ENCODE measurements around the gene PPM1E. TPM values are rescaled to one million over a fixed set of nuclear protein-coding genes. Genes with fewer than 3 reads are reported as not detected.

PPM1E gene
- polyA plus RNA-seq, 3 donors: not detected

DNA sequence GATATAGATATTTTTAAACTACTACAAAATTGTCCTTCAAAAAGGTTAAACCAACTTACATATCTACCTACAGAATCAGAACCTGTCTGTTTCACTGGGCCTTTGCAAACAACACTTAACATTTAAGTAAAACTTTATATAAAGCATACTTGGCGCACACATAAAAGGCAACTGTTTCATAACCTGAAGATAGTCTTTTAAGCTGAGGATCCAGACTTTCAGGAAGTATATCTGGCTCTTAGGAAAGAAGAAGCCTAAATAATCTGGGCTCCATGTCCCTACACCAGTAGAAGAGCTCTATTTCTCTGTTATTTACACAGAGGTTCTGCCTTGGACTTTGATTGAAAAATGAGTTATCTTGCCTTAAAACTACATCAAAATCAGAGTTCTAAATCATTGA, 275.2 kb downstream of the PPM1E start:
- Histone ChIP-seq H4K20me1 (ENCODE audit: insufficient read depth, low read length) (no peaks in the 10 kb centered on the region), H3K27me3 (ENCODE audit: control insufficient read depth in 2 of 2, insufficient read depth in 2 of 2, low read length in 2 of 2) (no peaks in the 10 kb centered on the region), H3K9me3 (replicated peaks in 1 of 2; ENCODE audit: control insufficient read depth in 1 of 2, insufficient read depth in 1 of 2, low read length in 2 of 2) (no peaks in the 10 kb centered on the region), H3K4me1 (ENCODE audit: control insufficient read depth in 1 of 2, insufficient read depth in 2 of 2, low read length in 2 of 2) (peaks cover 16 to 19% of the 10 kb centered on the region in 2 donors), H3K79me2 (ENCODE audit: insufficient read depth, low read length) (no peaks in the 10 kb centered on the region), H3K9ac (ENCODE audit: insufficient read depth, low read length, poor library complexity, severe bottlenecking) (no peak overlapping the region), H2AFZ (ENCODE audit: insufficient read depth, low read depth, low read length, poor library complexity, severe bottlenecking) (no peak overlapping the region), H3K4me2 (replicated peaks; ENCODE audit: extremely low read depth, low read length, poor library complexity, severe bottlenecking) (no peak overlapping the region), H3K36me3 (replicated peaks in 1 of 2; ENCODE audit: control insufficient read depth in 1 of 2, insufficient read depth in 2 of 2, low read length in 2 of 2) (peaks cover 3 to 39% of the 10 kb centered on the region in 2 donors), H3K27ac (ENCODE audit: low read depth in 1 of 2, low read length in 2 of 2) (no peak overlapping the region), H3K4me3 (replicated peaks in 1 of 3; ENCODE audit: low read depth in 2 of 3, low read length in 3 of 3) (no peak overlapping the region)
- Mint-ChIP-seq H3K4me3 (no peak overlapping the region), H3K4me1 (peaks cover 19% of the 10 kb centered on the region), H3K9me3 (no peaks in the 10 kb centered on the region), H3K36me3 (peaks cover 31 to 35% of the 10 kb centered on the region in 2 donors), H3K27me3 (ENCODE audit: low read depth in 3 of 3) (peaks cover 0 to 2% (median 0%) of the 10 kb centered on the region in 3 donors), H3K27ac (no peak overlapping the region)
- intact Hi-C loops (cut with micrococcal nuclease): no loop called here
- TF ChIP-seq, protein P1, sequence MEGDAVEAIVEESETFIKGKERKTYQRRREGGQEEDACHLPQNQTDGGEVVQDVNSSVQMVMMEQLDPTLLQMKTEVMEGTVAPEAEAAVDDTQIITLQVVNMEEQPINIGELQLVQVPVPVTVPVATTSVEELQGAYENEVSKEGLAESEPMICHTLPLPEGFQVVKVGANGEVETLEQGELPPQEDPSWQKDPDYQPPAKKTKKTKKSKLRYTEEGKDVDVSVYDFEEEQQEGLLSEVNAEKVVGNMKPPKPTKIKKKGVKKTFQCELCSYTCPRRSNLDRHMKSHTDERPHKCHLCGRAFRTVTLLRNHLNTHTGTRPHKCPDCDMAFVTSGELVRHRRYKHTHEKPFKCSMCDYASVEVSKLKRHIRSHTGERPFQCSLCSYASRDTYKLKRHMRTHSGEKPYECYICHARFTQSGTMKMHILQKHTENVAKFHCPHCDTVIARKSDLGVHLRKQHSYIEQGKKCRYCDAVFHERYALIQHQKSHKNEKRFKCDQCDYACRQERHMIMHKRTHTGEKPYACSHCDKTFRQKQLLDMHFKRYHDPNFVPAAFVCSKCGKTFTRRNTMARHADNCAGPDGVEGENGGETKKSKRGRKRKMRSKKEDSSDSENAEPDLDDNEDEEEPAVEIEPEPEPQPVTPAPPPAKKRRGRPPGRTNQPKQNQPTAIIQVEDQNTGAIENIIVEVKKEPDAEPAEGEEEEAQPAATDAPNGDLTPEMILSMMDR (IDR thresholded peaks at IDR 0.05): no peak
- DNase-seq: no peak
- 100% methylated on average over 1 of the region's 1 CpG for WGBS (ENCODE audit: insufficient coverage)

Small RNA genes within 50 kb of the gene (small RNA-seq; reads per million reads assigned to genes)
- not detected for gene AC025521.1 (ENCODE audit: insufficient read length, low read depth)
- gene RF00017 (ENCODE audit: insufficient read length, low read depth): not detected
- not detected for gene RNU6-518P (ENCODE audit: insufficient read length, low read depth)

Other genes with a start within 250 kb of the PPM1E start
- 10 to 100 TPM in 1 of 3 donors, 1 to 10 TPM in 2; 7.2 to 20.7 (median 8.4) TPM for gene MTMR4, start 241.2 kb upstream of the PPM1E start, polyA plus RNA-seq
- under 1 TPM in 1 of 3 donors, not detected in 2; 0.25 TPM for gene TEX14, start 63.8 kb upstream of the PPM1E start, polyA plus RNA-seq
- gene RAD51C, start 63.3 kb upstream of the PPM1E start, polyA plus RNA-seq: 10 to 100 TPM in 2 of 3 donors, 1 to 10 TPM in 1; 6.8 to 14.5 (median 13.1) TPM

Data from CD14-positive monocyte (primary cell).